Right atrium auricular region (tissue), 2 donors: ENCODE data around the gene MROH2B. TPM values are rescaled to one million over a fixed set of nuclear protein-coding genes. Genes with fewer than 3 reads are reported as not detected.

ENCODE experiments used
- DNase-seq: peaks from one replicate; pipeline ENCODE4 v3.0.0-alpha.2; 2019; ENCODE audit warnings: low spot score
- H3K27ac ChIP-seq, 2 donors: fragments of 200-600 bp; sonication (generic); 1 replicate in 1 of 2; 2 replicates in 1 of 2; pipeline ENCODE4 v1.5.1; 2016 to 2019
- H3K27me3 ChIP-seq, 2 donors: fragments of 200-600 bp; sonication (generic); one replicate each; pipeline versions ENCODE4 v1.5.1 to v1.6.0; 2017 to 2019
- H3K36me3 ChIP-seq: fragments of 200-600 bp; sonication (generic); one replicate; pipeline ENCODE4 v1.5.1; 2016
- H3K4me1 ChIP-seq, 2 donors: fragments of 200-600 bp; sonication (generic); one replicate each; pipeline versions ENCODE4 v1.5.1 to v1.6.0; 2017 to 2019
- H3K4me3 ChIP-seq, 2 donors: fragments of 200-600 bp; sonication (generic); 1 replicate in 1 of 2; 2 replicates in 1 of 2; pipeline ENCODE4 v1.5.1; 2017 to 2019; ENCODE audit warnings: mild to moderate bottlenecking in 1 of 2, moderate library complexity in 1 of 2
- H3K9me3 ChIP-seq, 2 donors: fragments of 200-600 bp; sonication (generic); one replicate each; pipeline ENCODE4 v1.5.1; 2019
- CTCF ChIP-seq, 2 donors: fragments of 200-600 bp; sonication (generic); IDR thresholded peaks; one replicate each; pipeline ENCODE4 v1.5.1; 2019; ENCODE audit warnings: antibody characterized with exemption in 2 of 2
- total RNA-seq, 2 donors: library from RNA; depleted of rRNA; stranded (reverse); fragments of >200 nt; gene quantifications; one replicate each; pipeline ENCODE4 v1.1.0, GENCODE V29; 2016

The MROH2B gene
- total RNA-seq, 2 donors from 2014 or later: 0.15 TPM; not detected in 1

GRCh38 chr5:40962207-40962955 lies 108.8 kb downstream of the MROH2B start:
- TF ChIP-seq CTCF (IDR thresholded peaks at IDR 0.05): peak in 1 of 2 donors; percentile 39
- Histone ChIP-seq H3K4me3 (no peak overlapping the region), H3K9me3 (peaks cover 0 to 3% of the 10 kb centered on the region in 2 donors), H3K27ac (no peak overlapping the region), H3K27me3 (no peaks in the 10 kb centered on the region), H3K36me3 (peaks cover 6% of the 10 kb centered on the region), H3K4me1 (no peaks in the 10 kb centered on the region)
- DNase-seq: no peak

GRCh38 chr5:40960037-40960436 lies 111.1 kb downstream of the MROH2B start:
- no peak for DNase-seq
- H3K4me3 ChIP-seq: no peak overlapping the region
- H3K9me3 ChIP-seq: no peaks in the 10 kb centered on the region
- no peaks in the 10 kb centered on the region for H3K27me3 ChIP-seq
- TF ChIP-seq CTCF (IDR thresholded peaks at IDR 0.05): no peak
- H3K4me1 ChIP-seq: no peaks in the 10 kb centered on the region
- no peak overlapping the region for H3K27ac ChIP-seq
- peaks cover 12% of the 10 kb centered on the region for H3K36me3 ChIP-seq

GRCh38 chr5:40958811-40959210 lies 112.3 kb downstream of the MROH2B start:
- no peak for TF ChIP-seq CTCF (IDR thresholded peaks at IDR 0.05)
- Histone ChIP-seq H3K9me3 (no peaks in the 10 kb centered on the region), H3K27me3 (no peaks in the 10 kb centered on the region), H3K27ac (no peak overlapping the region), H3K4me3 (no peak overlapping the region), H3K36me3 (peaks cover 13% of the 10 kb centered on the region), H3K4me1 (no peaks in the 10 kb centered on the region)
- DNase-seq: no peak

- no peak for TF ChIP-seq CTCF (IDR thresholded peaks at IDR 0.05)
- no peak for DNase-seq
- Histone ChIP-seq H3K27ac (no peak overlapping the region), H3K27me3 (no peaks in the 10 kb centered on the region), H3K36me3 (peaks cover 13% of the 10 kb centered on the region), H3K4me1 (no peaks in the 10 kb centered on the region), H3K4me3 (no peak overlapping the region), H3K9me3 (no peaks in the 10 kb centered on the region)
These were observed 114.1 kb downstream of the MROH2B start for GRCh38 chr5:40957048-40957447.

GRCh38 chr5:40955313-40955712 lies 115.8 kb downstream of the MROH2B start:
- no peak overlapping the region for H3K27ac ChIP-seq
- DNase-seq: no peak
- no peak for TF ChIP-seq CTCF (IDR thresholded peaks at IDR 0.05)
- H3K4me3 ChIP-seq: no peak overlapping the region
- no peaks in the 10 kb centered on the region for H3K27me3 ChIP-seq
- H3K9me3 ChIP-seq: no peaks in the 10 kb centered on the region
- peaks cover 23% of the 10 kb centered on the region for H3K36me3 ChIP-seq
- H3K4me1 ChIP-seq: no peaks in the 10 kb centered on the region

Other genes with a start within 250 kb of the MROH2B start
- gene RPL37, start 236.1 kb downstream of the MROH2B start, total RNA-seq: 10 to 100 TPM; 51.2 to 95.3 TPM
- gene CARD6, start 230.0 kb downstream of the MROH2B start, total RNA-seq: 10 to 100 TPM in 1 of 2 donors, 1 to 10 TPM in 1; 8.0 to 10.8 TPM
- 100 to 1,000 TPM; 176 to 687 TPM for gene C7, start 161.8 kb downstream of the MROH2B start, total RNA-seq
- gene C6, start 142.2 kb upstream of the MROH2B start, total RNA-seq: 100 to 1,000 TPM in 1 of 2 donors, 10 to 100 TPM in 1; 54.4 to 178 TPM